Calu3 (cell line): ENCODE measurements around the gene COPS9. TPM values are rescaled to one million over a fixed set of nuclear protein-coding genes. Genes with fewer than 3 reads are reported as not detected.

Experiments used
- BruUV-seq: library from RNA; stranded (reverse); fragments of 400-500 nt; replicated peaks from 2 replicates; lab custom pipeline; 2021; lab: Mats Ljungman, UMichigan
- CTCF ChIA-PET: fragments of 300-600 bp; sonication (Branson Sonifier 250); formaldehyde crosslinking; loops from one replicate; lab custom pipeline; 2022; ENCODE audit warnings: antibody characterized with exemption; lab: Charles Lee
- DNase-seq: peaks from one replicate; pipeline ENCODE4 v3.0.0; 2022
- H3K27ac Mint-ChIP-seq: one replicate; pipeline ENCODE4 v1.8.0; 2022; ENCODE audit warnings: mixed read lengths; ENCODE audit not compliant: unreplicated experiment
- H3K27me3 Mint-ChIP-seq: one replicate; pipeline ENCODE4 v1.8.0; 2022; ENCODE audit warnings: mixed read lengths; ENCODE audit not compliant: unreplicated experiment
- H3K36me3 Mint-ChIP-seq: one replicate; pipeline ENCODE4 v1.8.0; 2022; ENCODE audit warnings: mild to moderate bottlenecking, moderate library complexity, mixed read lengths; ENCODE audit not compliant: insufficient read depth, unreplicated experiment
- H3K4me1 Mint-ChIP-seq: one replicate; pipeline ENCODE4 v1.8.0; 2022; ENCODE audit warnings: mild to moderate bottlenecking, low read depth, mixed read lengths; ENCODE audit not compliant: unreplicated experiment
- H3K4me3 Mint-ChIP-seq: one replicate; pipeline ENCODE4 v1.8.0; 2022; ENCODE audit warnings: mild to moderate bottlenecking, low read depth, moderate library complexity, mixed read lengths; ENCODE audit not compliant: unreplicated experiment
- H3K9me3 Mint-ChIP-seq: one replicate; pipeline ENCODE4 v1.8.0; 2022; ENCODE audit warnings: low read depth, mixed read lengths; ENCODE audit not compliant: unreplicated experiment
- intact Hi-C: fragments of 100-400 bp; cut with micrococcal nuclease; formaldehyde crosslinking; loops from one replicate; pipeline ENCODE4 v1.10.0; 2022; ENCODE audit not compliant: unreplicated experiment
- total RNA-seq: library from RNA; stranded (reverse); gene quantifications from 2 replicates; pipeline ENCODE4 v1.2.3, GENCODE V29; 2022
- TF ChIP-seq, protein P1 (sequence below): fragments of 200-600 bp; IDR thresholded peaks from one replicate; pipeline ENCODE4 v1.8.0; 2022; ENCODE audit warnings: antibody characterized with exemption; ENCODE audit not compliant: unreplicated experiment

COPS9 gene
- total RNA-seq, 1 experiment from 2014 or later, result 106 TPM

DNA sequence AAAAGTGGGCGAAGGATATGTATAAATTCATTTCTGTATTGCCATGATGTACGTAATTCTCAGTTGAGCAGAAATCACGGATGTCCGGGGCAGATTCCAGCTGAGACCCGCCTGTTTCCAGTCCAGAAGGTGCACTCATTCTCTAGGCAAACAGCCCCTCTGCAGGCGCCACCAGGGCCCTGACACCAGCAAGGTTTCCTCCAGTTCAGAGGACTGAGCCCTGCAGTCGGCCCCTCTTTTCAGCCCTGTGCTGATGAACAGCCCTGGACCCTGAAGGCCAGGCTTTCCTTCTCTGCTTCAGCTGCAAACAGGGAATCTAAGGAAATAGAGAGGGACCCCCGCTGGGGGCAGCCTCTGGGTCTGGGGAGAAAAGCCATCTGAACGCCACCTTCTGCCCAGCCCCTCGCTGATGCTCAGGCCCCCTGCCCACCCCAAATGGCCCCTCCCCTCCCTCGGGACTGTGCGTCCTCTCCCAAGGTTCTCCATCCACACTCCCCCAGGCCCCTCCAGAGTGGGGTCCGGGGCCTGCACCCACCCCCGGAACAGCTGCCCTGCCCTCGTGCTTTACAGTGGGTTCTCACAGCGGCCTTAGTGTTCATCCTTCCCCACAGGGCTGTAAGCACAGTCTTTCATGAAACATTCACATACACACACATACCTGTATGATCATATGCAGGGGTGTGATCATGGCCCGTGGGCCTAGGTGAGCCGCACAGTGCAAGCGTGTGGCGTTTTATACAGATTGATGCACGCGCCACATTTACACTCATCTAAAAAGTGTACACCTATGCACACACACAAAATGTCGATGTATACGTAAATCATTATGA, 12.1 kb downstream of the COPS9 start:
- intact Hi-C loops, result no loop called here
- Mint-ChIP-seq H3K9me3 (no peaks in the 10 kb centered on the region), H3K27ac (no peak overlapping the region), H3K27me3 (peaks cover 30% of the 10 kb centered on the region), H3K4me3 (no peak overlapping the region), H3K36me3 (peaks cover 3% of the 10 kb centered on the region), H3K4me1 (no peaks in the 10 kb centered on the region)
- DNase-seq, result no peak
- CTCF ChIA-PET, result no interaction called here
- no TSS peak for BruUV-seq
- TF ChIP-seq, protein P1, sequence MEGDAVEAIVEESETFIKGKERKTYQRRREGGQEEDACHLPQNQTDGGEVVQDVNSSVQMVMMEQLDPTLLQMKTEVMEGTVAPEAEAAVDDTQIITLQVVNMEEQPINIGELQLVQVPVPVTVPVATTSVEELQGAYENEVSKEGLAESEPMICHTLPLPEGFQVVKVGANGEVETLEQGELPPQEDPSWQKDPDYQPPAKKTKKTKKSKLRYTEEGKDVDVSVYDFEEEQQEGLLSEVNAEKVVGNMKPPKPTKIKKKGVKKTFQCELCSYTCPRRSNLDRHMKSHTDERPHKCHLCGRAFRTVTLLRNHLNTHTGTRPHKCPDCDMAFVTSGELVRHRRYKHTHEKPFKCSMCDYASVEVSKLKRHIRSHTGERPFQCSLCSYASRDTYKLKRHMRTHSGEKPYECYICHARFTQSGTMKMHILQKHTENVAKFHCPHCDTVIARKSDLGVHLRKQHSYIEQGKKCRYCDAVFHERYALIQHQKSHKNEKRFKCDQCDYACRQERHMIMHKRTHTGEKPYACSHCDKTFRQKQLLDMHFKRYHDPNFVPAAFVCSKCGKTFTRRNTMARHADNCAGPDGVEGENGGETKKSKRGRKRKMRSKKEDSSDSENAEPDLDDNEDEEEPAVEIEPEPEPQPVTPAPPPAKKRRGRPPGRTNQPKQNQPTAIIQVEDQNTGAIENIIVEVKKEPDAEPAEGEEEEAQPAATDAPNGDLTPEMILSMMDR, result no peak

DNA sequence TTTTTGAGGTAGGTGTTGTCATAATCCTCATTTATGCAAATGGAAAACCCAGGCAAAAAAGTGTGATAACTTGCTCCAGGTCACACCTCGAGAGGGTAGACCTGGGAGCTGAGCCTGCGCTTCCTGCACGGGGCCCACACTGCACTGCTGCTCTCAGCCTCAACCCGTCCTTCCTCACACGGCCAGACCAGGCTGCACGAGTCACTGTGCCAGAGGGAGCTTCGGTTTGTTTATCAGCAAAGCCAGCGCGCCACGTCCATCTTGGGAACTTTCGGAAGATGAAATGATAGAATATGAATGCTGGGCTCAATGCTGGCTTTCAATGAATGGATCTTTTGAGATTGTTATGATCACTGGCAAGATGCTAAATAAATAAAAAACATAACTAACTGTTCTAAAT, 14.4 kb downstream of the COPS9 start:
- H3K27ac Mint-ChIP-seq, result no peak overlapping the region
- CTCF ChIA-PET, result no interaction called here
- peaks cover 52% of the 10 kb centered on the region for H3K27me3 Mint-ChIP-seq
- TF ChIP-seq, protein P1, result no peak
- DNase-seq, result no peak
- H3K4me3 Mint-ChIP-seq, result no peak overlapping the region
- no peaks in the 10 kb centered on the region for H3K9me3 Mint-ChIP-seq
- BruUV-seq, result no TSS peak
- intact Hi-C loops, result no loop called here
- no peaks in the 10 kb centered on the region for H3K4me1 Mint-ChIP-seq
- no peaks in the 10 kb centered on the region for H3K36me3 Mint-ChIP-seq

DNA sequence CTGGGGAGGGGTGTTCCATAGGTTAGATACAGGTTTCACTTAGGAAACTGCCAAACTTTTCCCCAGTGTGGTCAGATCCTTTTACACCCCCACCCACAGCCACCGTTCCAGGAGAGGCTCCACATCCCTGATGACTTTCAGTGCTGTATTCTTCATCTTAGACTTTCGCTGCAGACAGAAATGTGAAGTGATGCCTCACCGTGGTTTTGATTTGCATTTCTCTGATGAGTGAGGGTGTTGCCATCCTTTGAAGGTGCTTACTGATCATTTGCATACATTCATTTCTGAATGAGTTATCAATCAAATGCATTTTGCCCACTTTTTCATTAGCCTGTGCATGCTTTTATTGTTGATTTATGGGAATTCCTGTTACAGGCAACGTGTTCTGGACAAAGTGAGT, 14.9 kb downstream of the COPS9 start:
- CTCF ChIA-PET, result no interaction called here
- BruUV-seq, result no TSS peak
- H3K4me3 Mint-ChIP-seq, result no peak overlapping the region
- intact Hi-C loops, result no loop called here
- TF ChIP-seq, protein P1, result no peak
- DNase-seq, result no peak
- H3K9me3 Mint-ChIP-seq, result no peaks in the 10 kb centered on the region
- peaks cover 57% of the 10 kb centered on the region for H3K27me3 Mint-ChIP-seq
- no peaks in the 10 kb centered on the region for H3K4me1 Mint-ChIP-seq
- no peak overlapping the region for H3K27ac Mint-ChIP-seq
- no peaks in the 10 kb centered on the region for H3K36me3 Mint-ChIP-seq

DNA sequence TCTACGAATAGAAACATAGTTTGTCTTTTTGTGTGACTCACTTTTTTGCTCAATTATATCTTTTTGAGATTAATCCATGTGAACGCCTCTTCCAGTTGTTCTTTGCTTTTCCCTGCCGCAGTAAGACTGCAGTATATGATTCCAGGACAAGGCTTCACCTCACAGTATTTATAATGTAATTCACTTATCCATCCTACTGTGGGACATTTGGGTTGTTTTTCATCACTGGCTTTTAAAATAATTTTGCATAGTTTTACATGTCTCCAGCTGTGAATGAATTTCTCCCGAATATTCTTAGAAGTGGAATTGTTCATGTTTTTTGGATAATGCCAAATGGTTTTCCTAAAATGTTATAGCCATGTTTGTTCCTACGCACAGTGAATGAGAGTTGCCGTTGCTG, 21.9 kb downstream of the COPS9 start:
- no TSS peak for BruUV-seq
- intact Hi-C loops, result no loop called here

More for the DNA sequence above, 21.9 kb downstream of the COPS9 start:
- CTCF ChIA-PET, result no interaction called here
- peaks cover 94% of the 10 kb centered on the region for H3K27me3 Mint-ChIP-seq
- H3K36me3 Mint-ChIP-seq, result no peaks in the 10 kb centered on the region
- H3K27ac Mint-ChIP-seq, result no peak overlapping the region
- no peaks in the 10 kb centered on the region for H3K9me3 Mint-ChIP-seq
- H3K4me1 Mint-ChIP-seq, result no peaks in the 10 kb centered on the region
- no peak overlapping the region for H3K4me3 Mint-ChIP-seq
- DNase-seq, result no peak
- TF ChIP-seq, protein P1, result no peak
